ENCODE results near the gene LRTM2.

DNA sequence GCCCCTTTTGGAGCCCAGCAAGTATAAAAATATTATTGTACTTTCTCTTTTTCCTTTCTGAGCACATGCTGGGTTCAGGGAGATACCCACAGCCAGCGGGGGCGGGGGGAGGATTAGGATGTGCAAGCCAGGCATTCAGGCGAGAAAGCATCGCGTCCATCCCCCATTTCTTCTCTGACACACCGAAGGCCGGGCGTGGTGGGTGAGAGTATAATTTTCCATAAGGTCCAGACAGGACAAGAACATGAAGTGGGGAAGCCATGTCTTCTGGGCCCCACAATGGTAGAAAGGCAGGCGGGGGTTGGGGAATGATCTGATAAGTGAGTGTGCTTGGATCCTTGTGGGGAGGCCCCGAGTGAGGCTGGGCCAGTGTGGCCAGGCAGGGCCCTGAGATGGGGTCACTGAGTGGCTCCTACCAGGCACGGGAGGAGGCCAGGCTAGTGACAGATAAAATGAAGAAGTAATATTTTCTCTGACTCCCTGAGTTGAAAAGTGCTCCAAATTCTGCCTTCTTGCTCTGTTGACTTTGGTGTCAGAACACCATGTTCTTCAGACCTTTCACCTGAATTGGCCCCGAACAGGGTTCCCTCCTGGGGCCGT lies 10.7 kb upstream of the LRTM2 start:
- TF ChIP-seq ARNT (IDR thresholded peaks at IDR 0.05) (no peak), SP1 (IDR thresholded peaks at IDR 0.05) (no peak)
